HG02678 (cell line): ENCODE data around the gene SLC13A3.

Experiments
- ATAC-seq: cut with Tn5 transposase; IDR thresholded peaks from one replicate; pipeline ENCODE4 v1.9.1; 2021; ENCODE audit warnings: mild to moderate bottlenecking, moderate library complexity; ENCODE audit not compliant: unreplicated experiment

The SLC13A3 gene

GRCh38 chr20:46638134-46638897, 12.9 kb downstream of the SLC13A3 start:
- no peak for ATAC-seq

DNA sequence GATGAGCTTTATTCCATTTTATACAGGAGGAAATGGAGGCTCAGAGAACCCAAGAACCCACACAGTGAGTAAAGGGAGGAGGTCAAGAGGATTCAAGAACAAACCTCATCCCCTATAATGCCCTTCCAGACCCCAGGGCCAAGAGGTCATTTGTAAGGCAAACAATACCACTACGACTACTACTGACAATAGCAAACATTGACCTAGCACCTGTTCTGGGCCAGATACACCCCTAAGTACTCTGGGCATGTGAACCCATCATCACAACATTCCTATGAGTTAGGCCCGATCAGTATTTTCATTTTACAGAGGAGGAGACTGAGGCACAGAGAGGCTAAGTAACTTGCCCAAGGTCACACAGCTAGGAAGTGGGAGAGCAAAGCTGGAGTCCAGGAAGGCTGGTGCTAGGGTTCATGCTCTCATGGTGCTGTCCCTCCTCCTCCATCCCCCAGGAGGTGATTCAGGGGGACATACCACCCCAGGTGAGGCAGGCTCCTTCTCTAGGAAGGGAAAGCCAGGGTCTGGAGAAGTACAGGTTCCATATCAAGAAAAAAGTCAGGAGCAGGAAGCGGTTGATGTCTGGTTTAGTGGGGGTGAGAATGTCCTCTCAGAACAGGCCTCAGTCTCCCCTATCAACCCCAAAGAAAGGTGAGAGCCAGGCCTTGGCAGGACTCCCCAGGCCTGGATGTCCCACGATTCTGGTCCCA, 13.7 kb downstream of the SLC13A3 start:
- no peak for ATAC-seq

- ATAC-seq = no peak
These were observed 14.2 kb downstream of the SLC13A3 start for GRCh38 chr20:46637020-46637419.

GRCh38 chr20:46636514-46636913, 14.7 kb downstream of the SLC13A3 start:
- ATAC-seq = no peak

- no peak for ATAC-seq
These were observed 15.6 kb downstream of the SLC13A3 start for GRCh38 chr20:46635514-46636136.

DNA sequence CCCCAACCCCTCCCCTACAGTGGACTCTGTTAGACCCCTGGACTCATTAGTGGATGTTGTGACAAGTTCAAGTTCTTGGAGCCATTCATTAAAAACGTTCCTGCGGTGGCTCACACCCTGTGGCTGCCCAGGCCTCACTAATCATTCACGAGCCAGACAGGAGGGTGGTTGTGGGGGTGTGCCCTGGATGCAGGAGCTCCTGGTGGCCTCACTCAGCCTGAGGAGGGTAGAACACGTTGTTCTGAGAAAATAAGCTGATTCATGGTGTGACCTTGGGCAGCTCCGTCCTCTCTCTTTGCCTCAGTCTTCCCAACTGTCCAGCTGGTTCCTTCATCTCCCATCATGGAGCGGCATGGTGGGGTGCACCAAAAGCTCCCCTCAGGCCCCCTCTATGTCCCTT, 16.7 kb downstream of the SLC13A3 start:
- ATAC-seq = no peak

- ATAC-seq = no peak
These were observed 19.3 kb downstream of the SLC13A3 start for GRCh38 chr20:46631874-46632446.

DNA sequence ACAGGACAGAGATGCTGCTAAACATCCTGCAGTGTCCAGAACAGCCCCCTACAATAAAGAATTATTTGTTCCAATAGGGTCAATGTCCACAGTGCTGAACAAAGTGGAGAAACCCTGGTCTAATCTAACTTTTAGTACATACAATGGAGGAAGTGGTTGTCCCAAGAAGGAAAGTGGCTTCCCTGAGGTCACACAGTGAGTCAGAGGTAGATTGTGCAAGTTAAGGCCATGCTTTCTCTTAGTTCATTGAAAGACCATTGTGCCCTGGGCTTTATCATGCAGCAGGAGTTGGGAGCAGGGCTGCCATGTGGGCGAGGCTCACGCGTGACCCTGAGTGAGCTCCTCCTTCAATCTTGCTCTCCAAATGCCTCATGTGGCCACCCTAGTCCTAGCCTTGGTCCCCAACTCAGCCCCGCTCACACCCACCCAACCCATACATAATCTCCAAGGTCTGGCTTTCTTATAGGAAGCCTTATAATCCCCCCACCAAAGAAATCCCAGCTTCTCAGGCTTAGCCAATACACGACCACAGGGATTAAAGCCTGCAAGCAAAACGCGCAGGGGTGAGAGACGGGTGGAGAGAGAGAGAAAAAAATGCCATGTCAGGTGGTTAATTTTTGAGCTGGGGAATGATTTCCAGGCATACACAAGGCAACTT, 19.9 kb downstream of the SLC13A3 start:
- no peak for ATAC-seq

DNA sequence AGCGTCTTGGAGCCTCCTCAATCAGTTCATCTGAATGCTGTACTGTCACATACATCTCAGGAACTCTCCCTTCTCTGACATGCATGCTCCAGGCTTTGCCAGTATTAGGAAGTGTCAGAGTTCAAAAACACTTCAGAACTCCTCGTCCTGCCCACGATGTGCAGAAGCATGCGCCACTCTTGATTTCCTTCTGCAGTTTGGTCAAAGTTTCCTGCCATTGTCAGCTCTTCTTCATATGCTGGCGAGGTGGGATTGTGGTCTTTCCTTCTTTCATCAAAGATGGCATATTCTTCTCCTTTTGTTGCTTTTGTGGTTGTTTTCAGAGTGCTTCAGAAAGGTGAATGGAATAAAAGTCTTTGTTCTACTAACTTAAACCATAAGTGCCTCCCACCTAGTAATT, 21.0 kb downstream of the SLC13A3 start:
- ATAC-seq = no peak

DNA sequence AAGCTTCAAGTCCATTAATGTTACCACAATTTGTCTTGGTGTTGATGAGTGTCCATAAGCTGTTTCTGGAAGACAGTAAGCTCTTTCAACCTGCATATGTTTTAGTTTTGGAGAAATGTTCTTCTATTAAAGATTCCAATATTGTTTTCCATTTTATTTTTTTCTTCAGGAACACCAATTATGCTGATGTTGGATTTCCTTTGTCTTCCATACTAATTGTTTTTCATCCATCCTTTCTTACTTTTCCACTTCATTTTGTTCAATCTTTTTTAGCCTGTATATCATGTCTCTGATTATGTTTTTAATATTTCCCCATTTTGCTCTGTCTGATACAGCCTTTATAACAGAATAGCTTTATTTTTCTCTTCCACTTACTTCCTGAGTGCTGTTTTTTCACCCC, 21.9 kb downstream of the SLC13A3 start:
- ATAC-seq = no peak

GRCh38 chr20:46627234-46627633, 24.0 kb downstream of the SLC13A3 start:
- ATAC-seq = no peak

DNA sequence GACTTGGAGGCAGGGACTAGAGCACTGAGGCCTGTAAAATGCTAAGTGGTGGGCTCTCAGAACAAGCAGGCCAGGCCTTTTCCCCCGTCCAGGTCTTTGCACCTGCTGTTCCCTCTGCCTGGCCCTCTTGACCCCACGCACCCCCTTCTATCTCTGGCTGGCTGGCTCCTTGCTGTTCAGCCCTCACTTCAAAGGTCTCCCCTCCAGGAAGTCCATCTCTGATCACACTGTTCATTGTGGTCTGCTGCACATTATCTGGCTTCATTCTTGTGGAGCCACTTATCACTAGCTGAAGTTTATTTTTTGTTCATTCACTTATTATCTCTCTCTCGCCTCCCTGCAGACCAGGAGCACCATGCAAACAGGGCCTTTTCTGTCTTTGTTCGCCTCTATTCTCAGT, 24.5 kb downstream of the SLC13A3 start:
- ATAC-seq = no peak

- no peak for ATAC-seq
These were observed 25.3 kb downstream of the SLC13A3 start for GRCh38 chr20:46625875-46626373.

DNA sequence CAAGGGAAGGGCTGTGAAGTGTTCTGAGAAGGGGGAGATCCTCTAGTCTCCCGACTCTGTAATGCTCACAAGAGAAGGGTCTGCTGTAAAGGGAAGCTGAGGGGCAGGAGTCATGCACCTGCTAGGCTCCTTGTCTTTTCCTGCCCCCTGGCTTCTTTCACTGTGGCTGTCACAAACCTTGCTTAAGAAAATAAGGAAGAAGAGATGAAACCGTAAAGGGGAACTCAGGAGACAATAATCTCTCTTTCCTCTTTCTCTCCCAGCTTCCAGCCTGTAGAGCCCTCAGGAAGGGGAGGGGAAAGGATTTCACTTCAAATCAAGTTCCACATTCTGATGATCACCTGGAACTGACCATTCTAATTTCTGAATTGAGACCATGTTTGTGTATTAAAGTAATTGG, 26.3 kb downstream of the SLC13A3 start:
- no peak for ATAC-seq

DNA sequence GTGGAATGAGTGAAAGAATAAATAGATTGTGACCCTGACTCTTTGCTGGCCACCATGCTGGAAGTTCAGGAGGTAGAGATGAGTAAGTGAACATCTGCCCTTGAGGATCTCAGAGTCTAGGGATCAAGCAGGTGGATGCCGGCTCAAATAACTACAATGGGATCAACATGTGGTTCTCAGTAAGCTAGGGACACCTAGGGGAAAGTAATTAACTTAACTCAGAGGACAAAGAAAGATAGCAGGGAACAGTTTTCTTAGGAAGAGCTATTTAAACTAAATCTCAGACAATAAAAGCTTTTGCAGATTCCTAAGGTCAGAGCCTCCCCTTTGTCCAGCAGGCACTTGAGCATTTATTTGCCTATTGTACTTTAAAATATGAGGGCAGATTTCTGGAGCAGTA, 29.1 kb downstream of the SLC13A3 start:
- ATAC-seq = no peak

DNA sequence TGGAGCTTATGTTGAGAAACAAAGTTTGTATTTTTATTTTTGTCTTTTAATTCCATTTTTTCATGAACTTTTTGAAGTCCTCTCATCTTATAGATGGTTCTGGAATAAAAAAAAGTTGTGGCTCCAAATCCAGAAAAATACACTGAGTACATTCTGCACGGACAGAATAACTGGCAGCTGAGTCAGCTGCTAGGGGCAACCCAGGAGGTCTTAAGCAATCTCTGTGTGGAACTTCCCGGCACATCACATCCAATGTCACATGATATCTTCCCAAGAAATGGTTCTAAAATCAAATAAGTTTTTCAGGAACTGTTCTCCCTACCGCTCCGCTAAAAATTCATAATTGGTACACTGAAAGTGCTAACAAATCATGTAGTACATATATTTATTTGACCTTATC, 29.8 kb downstream of the SLC13A3 start:
- no peak for ATAC-seq

- ATAC-seq = no peak
These were observed 31.8 kb downstream of the SLC13A3 start for GRCh38 chr20:46619445-46619844.

GRCh38 chr20:46618316-46619100, 32.8 kb downstream of the SLC13A3 start:
- no peak for ATAC-seq

GRCh38 chr20:46614503-46614902, 36.8 kb downstream of the SLC13A3 start:
- ATAC-seq = no peak

- no peak for ATAC-seq
These were observed 41.1 kb downstream of the SLC13A3 start for GRCh38 chr20:46610145-46610544.
